ENCODE data around the gene SCARB1. TPM values are rescaled to one million over a fixed set of nuclear protein-coding genes. Genes with fewer than 3 reads are reported as not detected.
A peak's percentile ranks its signal among the peaks of the same experiment; 100 is the strongest.

SCARB1 gene
- total and polyA plus RNA-seq, 9 donors, result 7.3 to 35.5 (median 25.7) TPM

DNA sequence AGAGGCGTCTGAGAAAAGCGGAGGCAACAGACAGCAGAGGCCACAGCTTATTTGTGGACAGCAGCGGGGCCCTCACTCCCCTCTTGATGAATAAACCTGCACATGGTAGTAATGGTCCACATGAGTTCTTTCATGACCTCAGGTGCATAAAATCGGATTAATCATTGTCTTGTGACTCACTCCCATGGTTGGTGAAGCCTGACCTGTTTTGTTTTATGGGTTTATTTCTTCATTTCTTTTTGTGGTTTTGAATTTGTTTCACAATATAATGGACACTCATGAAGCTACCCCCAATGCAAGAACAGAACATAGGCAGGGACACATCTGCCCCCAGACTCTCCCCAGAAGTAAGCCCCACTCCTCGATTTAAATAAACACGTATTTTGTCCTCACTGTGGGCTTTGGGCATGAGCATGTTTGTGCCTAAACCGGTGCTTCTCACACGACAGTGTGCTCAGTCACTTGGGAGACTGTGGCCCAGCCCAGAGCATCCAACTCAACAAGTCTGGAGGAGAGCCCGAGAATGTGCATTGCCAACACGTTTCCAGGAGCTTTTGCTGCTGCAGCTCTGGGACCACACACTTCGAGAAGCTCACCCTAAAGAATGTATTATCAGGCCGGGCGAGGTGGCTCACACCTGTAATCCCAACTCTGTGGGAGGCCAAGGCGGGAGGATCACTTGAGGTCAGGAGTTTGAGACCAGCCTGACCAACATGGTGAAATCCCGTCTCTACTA, 116.1 kb downstream of the SCARB1 start:
- H3K4me1 ChIP-seq (ENCODE audit: control insufficient read depth, insufficient read depth, low read length), result peaks cover 49% of the 10 kb centered on the region
- no peaks in the 10 kb centered on the region for H3K36me3 ChIP-seq (ENCODE audit: control insufficient read depth, insufficient read depth, low read length)
- no peak overlapping the region for H3K4me3 ChIP-seq (ENCODE audit: low read length)
- no peaks in the 10 kb centered on the region for H3K27me3 ChIP-seq (ENCODE audit: control insufficient read depth, insufficient read depth, low read length)
- 72% methylated on average over 9 of the region's 15 CpGs for WGBS (ENCODE audit: insufficient coverage)
- no peaks in the 10 kb centered on the region for H3K9me3 ChIP-seq (replicated peaks; ENCODE audit: control insufficient read depth, low read depth, low read length)
- DNase-seq, result no peak
- H3K27ac ChIP-seq (ENCODE audit: low read length), result no peak overlapping the region

DNA sequence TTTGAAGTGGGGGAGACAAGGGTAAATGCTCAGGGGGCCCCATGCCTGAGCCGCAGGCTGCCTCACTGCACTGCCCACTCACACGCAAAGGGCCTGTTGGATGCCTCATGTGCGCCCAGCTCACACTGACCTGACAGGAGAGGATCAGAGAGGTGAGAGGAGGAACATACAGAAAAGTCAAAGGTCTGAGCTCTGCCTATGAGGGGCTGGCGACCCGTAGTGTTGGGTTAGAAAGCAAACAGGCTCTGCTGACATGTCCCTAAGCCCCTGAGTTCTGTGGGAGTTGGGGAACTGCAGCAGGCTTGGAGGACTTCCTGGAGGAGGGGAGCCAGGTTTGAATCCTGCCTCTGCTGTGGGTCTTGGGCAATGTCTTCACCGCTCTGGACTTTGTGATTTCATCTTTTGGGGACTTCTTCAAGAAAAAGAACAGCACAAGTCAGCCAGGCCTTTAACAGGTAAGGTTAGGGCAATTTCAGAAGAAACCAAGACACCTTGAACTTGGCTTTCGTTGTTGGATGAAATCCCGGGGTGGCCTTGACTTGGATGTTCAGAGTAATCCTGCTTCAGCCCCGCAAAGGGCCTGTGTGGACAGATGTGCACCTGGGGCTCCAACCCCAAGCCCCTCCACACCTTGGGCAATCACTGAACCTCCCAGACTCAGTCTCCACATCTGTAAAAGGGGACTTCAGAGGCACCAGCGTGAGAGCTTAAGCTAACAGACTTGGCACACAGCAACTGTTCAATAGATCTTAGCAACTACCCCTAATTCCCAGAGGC, 116.8 kb downstream of the SCARB1 start:
- Histone ChIP-seq H3K27me3 (ENCODE audit: control insufficient read depth, insufficient read depth, low read length) (no peaks in the 10 kb centered on the region), H3K4me3 (ENCODE audit: low read length) (no peak overlapping the region), H3K36me3 (ENCODE audit: control insufficient read depth, insufficient read depth, low read length) (no peaks in the 10 kb centered on the region), H3K27ac (ENCODE audit: low read length) (peak overlapping the region; percentile 91), H3K4me1 (ENCODE audit: control insufficient read depth, insufficient read depth, low read length) (peaks cover 52% of the 10 kb centered on the region), H3K9me3 (replicated peaks; ENCODE audit: control insufficient read depth, low read depth, low read length) (no peaks in the 10 kb centered on the region)
- WGBS (ENCODE audit: insufficient coverage), result 83% methylated on average over 9 of the region's 10 CpGs
- DNase-seq, result no peak

GRCh38 chr12:124745891-124746570, 117.6 kb downstream of the SCARB1 start:
- peak overlapping the region; percentile 91 for H3K27ac ChIP-seq (ENCODE audit: low read length)
- H3K4me3 ChIP-seq (ENCODE audit: low read length), result no peak overlapping the region
- DNase-seq, result peak; percentile 98
- H3K27me3 ChIP-seq (ENCODE audit: control insufficient read depth, insufficient read depth, low read length), result no peaks in the 10 kb centered on the region
- WGBS (ENCODE audit: insufficient coverage), result under 1% methylated on average over 17 of the region's 25 CpGs
- peaks cover 52% of the 10 kb centered on the region for H3K4me1 ChIP-seq (ENCODE audit: control insufficient read depth, insufficient read depth, low read length)
- H3K36me3 ChIP-seq (ENCODE audit: control insufficient read depth, insufficient read depth, low read length), result no peaks in the 10 kb centered on the region
- H3K9me3 ChIP-seq (replicated peaks; ENCODE audit: control insufficient read depth, low read depth, low read length), result no peaks in the 10 kb centered on the region

GRCh38 chr12:124745465-124745890, 118.2 kb downstream of the SCARB1 start:
- Histone ChIP-seq H3K4me3 (ENCODE audit: low read length) (no peak overlapping the region), H3K4me1 (ENCODE audit: control insufficient read depth, insufficient read depth, low read length) (peaks cover 54% of the 10 kb centered on the region), H3K9me3 (replicated peaks; ENCODE audit: control insufficient read depth, low read depth, low read length) (no peaks in the 10 kb centered on the region), H3K27ac (ENCODE audit: low read length) (peak overlapping the region; percentile 91), H3K36me3 (ENCODE audit: control insufficient read depth, insufficient read depth, low read length) (no peaks in the 10 kb centered on the region), H3K27me3 (ENCODE audit: control insufficient read depth, insufficient read depth, low read length) (no peaks in the 10 kb centered on the region)
- WGBS (ENCODE audit: insufficient coverage), result 5% methylated on average over 3 of the region's 5 CpGs
- no peak for DNase-seq

DNA sequence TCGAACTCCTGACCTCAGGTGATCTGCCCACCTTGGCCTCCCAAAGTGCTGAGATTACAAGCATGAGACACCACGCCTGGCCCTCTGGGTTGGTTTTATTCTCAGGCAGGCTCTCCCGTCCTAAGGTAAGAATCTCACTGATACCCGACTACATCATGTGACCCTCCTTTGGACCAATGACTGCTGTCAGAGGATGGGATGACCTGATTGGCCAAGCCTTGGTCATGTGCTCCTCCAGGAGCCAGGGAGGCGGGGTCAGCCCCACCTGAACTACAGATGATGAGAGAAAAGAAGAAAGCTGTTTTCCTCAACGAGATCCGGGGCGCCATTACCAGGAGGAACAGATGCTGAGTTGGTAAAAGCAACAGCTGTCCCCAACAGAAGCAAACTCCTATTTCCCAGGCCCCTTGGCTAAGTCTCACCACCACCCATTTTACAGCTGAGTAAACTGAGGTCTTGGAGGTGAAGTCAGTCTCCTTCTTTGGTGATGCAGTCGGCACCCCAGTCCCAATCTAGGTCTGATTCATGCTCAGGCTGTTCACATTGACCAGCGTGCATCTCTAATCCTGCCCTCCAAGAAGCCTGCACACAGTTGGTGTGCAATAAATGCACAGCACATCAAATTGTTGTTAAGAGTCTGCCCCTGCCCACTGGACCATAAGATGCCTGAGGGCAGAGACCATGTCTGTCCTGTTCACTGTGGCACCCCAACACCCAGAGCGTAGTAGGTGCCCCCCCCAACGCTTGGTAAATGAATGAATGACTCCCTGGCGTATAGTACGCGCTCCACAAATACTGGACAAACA, 118.8 kb downstream of the SCARB1 start:
- 88% methylated on average over 10 of the region's 15 CpGs for WGBS (ENCODE audit: insufficient coverage)
- H3K36me3 ChIP-seq (ENCODE audit: control insufficient read depth, insufficient read depth, low read length), result no peaks in the 10 kb centered on the region
- H3K4me1 ChIP-seq (ENCODE audit: control insufficient read depth, insufficient read depth, low read length), result peaks cover 54% of the 10 kb centered on the region
- H3K9me3 ChIP-seq (replicated peaks; ENCODE audit: control insufficient read depth, low read depth, low read length), result peaks cover 2% of the 10 kb centered on the region
- H3K27ac ChIP-seq (ENCODE audit: low read length), result peak overlapping the region; percentile 91
- H3K27me3 ChIP-seq (ENCODE audit: control insufficient read depth, insufficient read depth, low read length), result no peaks in the 10 kb centered on the region
- DNase-seq, result no peak
- H3K4me3 ChIP-seq (ENCODE audit: low read length), result no peak overlapping the region

GRCh38 chr12:124744273-124744640, 119.4 kb downstream of the SCARB1 start:
- Histone ChIP-seq H3K9me3 (replicated peaks; ENCODE audit: control insufficient read depth, low read depth, low read length) (peaks cover 5% of the 10 kb centered on the region), H3K27ac (ENCODE audit: low read length) (peak overlapping the region; percentile 47), H3K4me1 (ENCODE audit: control insufficient read depth, insufficient read depth, low read length) (peaks cover 54% of the 10 kb centered on the region), H3K4me3 (ENCODE audit: low read length) (no peak overlapping the region), H3K36me3 (ENCODE audit: control insufficient read depth, insufficient read depth, low read length) (no peaks in the 10 kb centered on the region), H3K27me3 (ENCODE audit: control insufficient read depth, insufficient read depth, low read length) (no peaks in the 10 kb centered on the region)
- no peak for DNase-seq
- 89% methylated on average over 3 of the region's 7 CpGs for WGBS (ENCODE audit: insufficient coverage)

- H3K27ac ChIP-seq (ENCODE audit: low read length), result peak overlapping the region; percentile 47
- no peaks in the 10 kb centered on the region for H3K36me3 ChIP-seq (ENCODE audit: control insufficient read depth, insufficient read depth, low read length)
- DNase-seq, result no peak
- H3K4me3 ChIP-seq (ENCODE audit: low read length), result no peak overlapping the region
- H3K27me3 ChIP-seq (ENCODE audit: control insufficient read depth, insufficient read depth, low read length), result no peaks in the 10 kb centered on the region
- peaks cover 56% of the 10 kb centered on the region for H3K4me1 ChIP-seq (ENCODE audit: control insufficient read depth, insufficient read depth, low read length)
- peaks cover 5% of the 10 kb centered on the region for H3K9me3 ChIP-seq (replicated peaks; ENCODE audit: control insufficient read depth, low read depth, low read length)
- WGBS (ENCODE audit: insufficient coverage), result 82% methylated on average over 9 of the region's 18 CpGs
Observed at GRCh38 chr12:124743479-124744272, 120.0 kb downstream of the SCARB1 start.

GRCh38 chr12:124742678-124743077, 121.0 kb downstream of the SCARB1 start:
- peak; percentile 75 for DNase-seq
- Histone ChIP-seq H3K36me3 (ENCODE audit: control insufficient read depth, insufficient read depth, low read length) (no peaks in the 10 kb centered on the region), H3K27ac (ENCODE audit: low read length) (peak overlapping the region; percentile 62), H3K4me1 (ENCODE audit: control insufficient read depth, insufficient read depth, low read length) (peaks cover 59% of the 10 kb centered on the region), H3K27me3 (ENCODE audit: control insufficient read depth, insufficient read depth, low read length) (no peaks in the 10 kb centered on the region), H3K9me3 (replicated peaks; ENCODE audit: control insufficient read depth, low read depth, low read length) (peaks cover 5% of the 10 kb centered on the region), H3K4me3 (ENCODE audit: low read length) (no peak overlapping the region)
- WGBS (ENCODE audit: insufficient coverage), result 19% methylated on average over 11 of the region's 12 CpGs

DNA sequence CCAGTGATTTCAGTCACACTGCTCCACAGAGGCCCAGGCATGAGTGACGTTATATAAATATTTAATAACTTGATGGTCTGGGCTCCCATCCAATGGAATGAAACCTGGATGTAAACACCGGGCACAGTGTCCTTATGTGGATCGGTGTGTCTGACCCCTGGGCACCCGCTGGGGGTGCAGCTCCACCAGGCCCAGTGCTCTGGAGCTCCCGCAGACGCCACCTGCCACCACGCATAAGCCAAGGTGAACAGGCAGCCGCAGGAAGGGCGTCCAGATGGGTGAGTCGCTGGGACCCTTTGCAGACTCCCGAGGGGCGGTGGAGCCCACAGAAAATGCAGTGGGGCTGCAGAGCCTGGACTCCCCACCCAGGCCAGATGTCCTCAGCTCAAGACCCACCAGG, 121.6 kb downstream of the SCARB1 start:
- no peak for DNase-seq
- Histone ChIP-seq H3K27ac (ENCODE audit: low read length) (peak overlapping the region; percentile 62), H3K36me3 (ENCODE audit: control insufficient read depth, insufficient read depth, low read length) (no peaks in the 10 kb centered on the region), H3K9me3 (replicated peaks; ENCODE audit: control insufficient read depth, low read depth, low read length) (peaks cover 5% of the 10 kb centered on the region), H3K4me3 (ENCODE audit: low read length) (no peak overlapping the region), H3K27me3 (ENCODE audit: control insufficient read depth, insufficient read depth, low read length) (no peaks in the 10 kb centered on the region), H3K4me1 (ENCODE audit: control insufficient read depth, insufficient read depth, low read length) (peaks cover 56% of the 10 kb centered on the region)
- WGBS (ENCODE audit: insufficient coverage), result 66% methylated on average over 10 of the region's 12 CpGs

All from muscle of leg (tissue), 11 donors.